Neural cell (in vitro differentiated cells): ENCODE measurements around the gene CCDC27.

ENCODE experiments used
- CTCF ChIP-seq: fragments of 450-650 bp; IDR thresholded peaks from 2 replicates; pipeline ENCODE4 v1.5.1; 2014; ENCODE audit warnings: antibody characterized with exemption, mild to moderate bottlenecking, moderate library complexity; ENCODE audit not compliant: poor library complexity, severe bottlenecking
- RAD21 ChIP-seq: fragments of 450-650 bp; conservative IDR thresholded peaks from 2 replicates; pipeline ENCODE4 v1.6.1; 2014; ENCODE audit warnings: antibody characterized with exemption, mild to moderate bottlenecking, moderate library complexity
- REST ChIP-seq: IDR thresholded peaks from 2 replicates; pipeline ENCODE4 v1.6.1; 2012; ENCODE audit warnings: borderline replicate concordance
- SMC3 ChIP-seq: fragments of 450-650 bp; conservative IDR thresholded peaks from 2 replicates; pipeline ENCODE4 v1.6.1; 2014; ENCODE audit warnings: antibody characterized with exemption, mild to moderate bottlenecking, moderate library complexity; ENCODE audit not compliant: poor library complexity

- TF ChIP-seq CTCF (no peak), RAD21 (no peak), SMC3 (no peak), REST (no peak)
These were observed 61.8 kb downstream of the CCDC27 start for GRCh38 chr1:3814065-3814464.
